HCT116 (cell line): ENCODE measurements around the gene PTDSS2.
"Not testable (repeated sequence)": the region's sequence is repeated elsewhere in the genome, so short reads cannot be mapped to it uniquely, and the experiment has no call there.

ENCODE experiments used
- ATF3 ChIP-seq: IDR thresholded peaks from 2 replicates; pipeline ENCODE4 v1.6.1; 2012
- CBX3 ChIP-seq: IDR thresholded peaks from 2 replicates; pipeline ENCODE4 v1.6.1; 2012; ENCODE audit warnings: low read depth
- CEBPB ChIP-seq: IDR thresholded peaks from 2 replicates; pipeline ENCODE4 v1.6.1; 2012; ENCODE audit warnings: low read depth
- EGR1 ChIP-seq: IDR thresholded peaks from 2 replicates; pipeline ENCODE4 v1.6.1; 2012; ENCODE audit warnings: low read depth
- EZH2 ChIP-seq: fragments of 200-600 bp; sonication (generic); IDR thresholded peaks from 2 replicates; pipeline ENCODE4 v1.6.1; 2017; ENCODE audit warnings: antibody characterized with exemption, mixed run types
- EZH2phosphoT487 ChIP-seq: fragments of 200-600 bp; IDR thresholded peaks from 2 replicates; pipeline ENCODE4 v1.6.1; 2018; ENCODE audit warnings: antibody characterized with exemption, borderline replicate concordance
- JUND ChIP-seq: IDR thresholded peaks from 2 replicates; pipeline ENCODE4 v1.6.1; 2012
- POLR2A ChIP-seq: IDR thresholded peaks from 2 replicates; pipeline ENCODE4 v1.7.0; 2011; ENCODE audit warnings: borderline replicate concordance; ENCODE audit not compliant: insufficient read depth, insufficient read length; ENCODE audit errors: extremely low read depth
- SIN3A ChIP-seq: IDR thresholded peaks from 2 replicates; pipeline ENCODE4 v1.6.1; 2012; ENCODE audit warnings: low read depth
- SP1 ChIP-seq: IDR thresholded peaks from 2 replicates; pipeline ENCODE4 v1.6.1; 2012; ENCODE audit warnings: low read depth
- YY1 ChIP-seq: IDR thresholded peaks from 2 replicates; pipeline ENCODE4 v1.6.1; 2011; ENCODE audit warnings: low read length, low read depth, moderate library complexity, mild to moderate bottlenecking; ENCODE audit not compliant: insufficient replicate concordance; ENCODE audit errors: extremely low read depth
- ZFX ChIP-seq: fragments of 450-650 bp; IDR thresholded peaks from 2 replicates; pipeline ENCODE4 v1.6.1; 2017
- ZNF274 ChIP-seq: fragments of 200-500 bp; sonication (Bioruptor generic); IDR thresholded peaks from 2 replicates; pipeline ENCODE4 v1.6.1; 2014; ENCODE audit warnings: mild to moderate bottlenecking, low read depth, low read length, inconsistent platforms
- TF ChIP-seq, protein P1 (sequence below), 3 experiments: fragments of 200-600 bp in 1 of 3; sonication (generic) in 1 of 3; IDR thresholded peaks in 2 of 3; conservative IDR thresholded peaks in 1 of 3; 2 replicates each; pipeline ENCODE4 v1.5.1; 2012 to 2017; ENCODE audit warnings: low read depth in 2 of 3, low read length in 2 of 3, antibody characterized with exemption in 1 of 3, borderline replicate concordance in 1 of 3, control low read depth in 1 of 3, mild to moderate bottlenecking in 1 of 3, mixed read lengths in 1 of 3, mixed run types in 1 of 3, moderate library complexity in 1 of 3; ENCODE audit not compliant: insufficient read depth in 1 of 3

GRCh38 chr11:469026-469683 lies 19.1 kb downstream of the PTDSS2 start:
- TF ChIP-seq, protein P1, sequence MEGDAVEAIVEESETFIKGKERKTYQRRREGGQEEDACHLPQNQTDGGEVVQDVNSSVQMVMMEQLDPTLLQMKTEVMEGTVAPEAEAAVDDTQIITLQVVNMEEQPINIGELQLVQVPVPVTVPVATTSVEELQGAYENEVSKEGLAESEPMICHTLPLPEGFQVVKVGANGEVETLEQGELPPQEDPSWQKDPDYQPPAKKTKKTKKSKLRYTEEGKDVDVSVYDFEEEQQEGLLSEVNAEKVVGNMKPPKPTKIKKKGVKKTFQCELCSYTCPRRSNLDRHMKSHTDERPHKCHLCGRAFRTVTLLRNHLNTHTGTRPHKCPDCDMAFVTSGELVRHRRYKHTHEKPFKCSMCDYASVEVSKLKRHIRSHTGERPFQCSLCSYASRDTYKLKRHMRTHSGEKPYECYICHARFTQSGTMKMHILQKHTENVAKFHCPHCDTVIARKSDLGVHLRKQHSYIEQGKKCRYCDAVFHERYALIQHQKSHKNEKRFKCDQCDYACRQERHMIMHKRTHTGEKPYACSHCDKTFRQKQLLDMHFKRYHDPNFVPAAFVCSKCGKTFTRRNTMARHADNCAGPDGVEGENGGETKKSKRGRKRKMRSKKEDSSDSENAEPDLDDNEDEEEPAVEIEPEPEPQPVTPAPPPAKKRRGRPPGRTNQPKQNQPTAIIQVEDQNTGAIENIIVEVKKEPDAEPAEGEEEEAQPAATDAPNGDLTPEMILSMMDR (IDR thresholded peaks at IDR 0.05 in 2 of 3, conservative IDR thresholded peaks at IDR 0.05 in 1 of 3; ENCODE audit: borderline replicate concordance in 1 of 3, insufficient read depth in 1 of 3, low read depth in 2 of 3, low read length in 2 of 3), result not testable (repeated sequence)
- TF ChIP-seq CBX3, SIN3A, YY1, ZNF274, POLR2A, SP1, EZH2, JUND, EGR1, CEBPB, ATF3, EZH2phosphoT487, ZFX: not testable (repeated sequence)
